Activated CD4-positive, CD25-positive, alpha-beta regulatory T cell treated with anti-CD3 and anti-CD28 coated beads, Interleukin-2, amount 50 U/mL, for 24 hours (primary cell): ENCODE results near the gene SRCIN1.
A peak's percentile ranks its signal among the peaks of the same experiment; 100 is the strongest.
"Not testable (repeated sequence)": the region's sequence is repeated elsewhere in the genome, so short reads cannot be mapped to it uniquely, and the experiment has no call there.

Experiments
- ATAC-seq, 2 donors: fragments of 150-1000 bp; cut with Tn5 transposase; one replicate each; pipeline ENCODE4 v1.10.0; 2021; ENCODE audit warnings: mild to moderate bottlenecking in 1 of 2, moderate library complexity in 1 of 2

SRCIN1 gene, protein sequence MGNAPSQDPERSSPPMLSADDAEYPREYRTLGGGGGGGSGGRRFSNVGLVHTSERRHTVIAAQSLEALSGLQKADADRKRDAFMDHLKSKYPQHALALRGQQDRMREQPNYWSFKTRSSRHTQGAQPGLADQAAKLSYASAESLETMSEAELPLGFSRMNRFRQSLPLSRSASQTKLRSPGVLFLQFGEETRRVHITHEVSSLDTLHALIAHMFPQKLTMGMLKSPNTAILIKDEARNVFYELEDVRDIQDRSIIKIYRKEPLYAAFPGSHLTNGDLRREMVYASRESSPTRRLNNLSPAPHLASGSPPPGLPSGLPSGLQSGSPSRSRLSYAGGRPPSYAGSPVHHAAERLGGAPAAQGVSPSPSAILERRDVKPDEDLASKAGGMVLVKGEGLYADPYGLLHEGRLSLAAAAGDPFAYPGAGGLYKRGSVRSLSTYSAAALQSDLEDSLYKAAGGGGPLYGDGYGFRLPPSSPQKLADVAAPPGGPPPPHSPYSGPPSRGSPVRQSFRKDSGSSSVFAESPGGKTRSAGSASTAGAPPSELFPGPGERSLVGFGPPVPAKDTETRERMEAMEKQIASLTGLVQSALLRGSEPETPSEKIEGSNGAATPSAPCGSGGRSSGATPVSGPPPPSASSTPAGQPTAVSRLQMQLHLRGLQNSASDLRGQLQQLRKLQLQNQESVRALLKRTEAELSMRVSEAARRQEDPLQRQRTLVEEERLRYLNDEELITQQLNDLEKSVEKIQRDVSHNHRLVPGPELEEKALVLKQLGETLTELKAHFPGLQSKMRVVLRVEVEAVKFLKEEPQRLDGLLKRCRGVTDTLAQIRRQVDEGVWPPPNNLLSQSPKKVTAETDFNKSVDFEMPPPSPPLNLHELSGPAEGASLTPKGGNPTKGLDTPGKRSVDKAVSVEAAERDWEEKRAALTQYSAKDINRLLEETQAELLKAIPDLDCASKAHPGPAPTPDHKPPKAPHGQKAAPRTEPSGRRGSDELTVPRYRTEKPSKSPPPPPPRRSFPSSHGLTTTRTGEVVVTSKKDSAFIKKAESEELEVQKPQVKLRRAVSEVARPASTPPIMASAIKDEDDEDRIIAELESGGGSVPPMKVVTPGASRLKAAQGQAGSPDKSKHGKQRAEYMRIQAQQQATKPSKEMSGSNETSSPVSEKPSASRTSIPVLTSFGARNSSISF

DNA sequence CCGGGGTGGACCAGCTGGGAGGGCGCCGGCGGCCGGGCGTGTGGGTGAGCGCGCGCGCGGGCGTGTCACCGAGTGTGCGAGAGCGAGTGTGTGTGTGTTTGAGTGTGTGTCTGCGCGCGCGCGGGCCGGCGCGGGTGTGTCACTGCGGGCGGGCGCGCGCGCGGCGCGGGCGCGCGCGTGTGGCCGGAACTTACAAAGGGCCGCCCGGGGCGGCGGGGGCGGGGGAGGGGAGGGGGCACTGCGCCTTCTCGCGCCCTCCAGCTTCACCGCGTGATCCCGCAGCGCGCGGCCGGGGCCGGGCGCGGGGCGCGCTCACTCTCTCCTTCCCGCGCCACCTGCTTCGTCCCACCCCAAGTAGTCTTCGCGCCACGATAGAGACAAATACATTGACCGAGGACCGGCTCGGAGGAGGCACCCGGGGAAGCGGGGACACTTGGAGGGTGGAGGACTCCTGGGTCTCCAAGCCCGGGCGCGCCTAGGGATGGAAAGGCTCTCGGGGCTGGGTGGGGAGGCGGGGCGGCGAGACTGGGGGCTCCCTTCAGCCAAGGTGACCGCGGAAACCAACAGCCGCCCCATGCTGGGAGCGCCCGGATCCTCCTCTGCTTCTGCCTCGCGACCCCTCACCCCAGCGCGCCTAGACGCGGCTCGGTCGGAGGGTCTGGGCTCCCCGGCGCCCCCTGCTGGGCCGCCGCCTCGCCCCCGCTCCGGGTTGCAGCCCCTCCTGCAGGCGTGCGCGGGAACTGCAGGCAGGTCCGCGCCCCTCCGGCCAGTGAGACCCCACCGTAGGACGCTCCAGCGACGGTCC lies at the start of gene SRCIN1:
TSS of gene SRCIN1 (minus strand) at position 112 of the 805 bp plus-strand sequence. CDS start 247 bp downstream, outside the sequence.
- peak; percentile 26 to 41 for ATAC-seq

DNA sequence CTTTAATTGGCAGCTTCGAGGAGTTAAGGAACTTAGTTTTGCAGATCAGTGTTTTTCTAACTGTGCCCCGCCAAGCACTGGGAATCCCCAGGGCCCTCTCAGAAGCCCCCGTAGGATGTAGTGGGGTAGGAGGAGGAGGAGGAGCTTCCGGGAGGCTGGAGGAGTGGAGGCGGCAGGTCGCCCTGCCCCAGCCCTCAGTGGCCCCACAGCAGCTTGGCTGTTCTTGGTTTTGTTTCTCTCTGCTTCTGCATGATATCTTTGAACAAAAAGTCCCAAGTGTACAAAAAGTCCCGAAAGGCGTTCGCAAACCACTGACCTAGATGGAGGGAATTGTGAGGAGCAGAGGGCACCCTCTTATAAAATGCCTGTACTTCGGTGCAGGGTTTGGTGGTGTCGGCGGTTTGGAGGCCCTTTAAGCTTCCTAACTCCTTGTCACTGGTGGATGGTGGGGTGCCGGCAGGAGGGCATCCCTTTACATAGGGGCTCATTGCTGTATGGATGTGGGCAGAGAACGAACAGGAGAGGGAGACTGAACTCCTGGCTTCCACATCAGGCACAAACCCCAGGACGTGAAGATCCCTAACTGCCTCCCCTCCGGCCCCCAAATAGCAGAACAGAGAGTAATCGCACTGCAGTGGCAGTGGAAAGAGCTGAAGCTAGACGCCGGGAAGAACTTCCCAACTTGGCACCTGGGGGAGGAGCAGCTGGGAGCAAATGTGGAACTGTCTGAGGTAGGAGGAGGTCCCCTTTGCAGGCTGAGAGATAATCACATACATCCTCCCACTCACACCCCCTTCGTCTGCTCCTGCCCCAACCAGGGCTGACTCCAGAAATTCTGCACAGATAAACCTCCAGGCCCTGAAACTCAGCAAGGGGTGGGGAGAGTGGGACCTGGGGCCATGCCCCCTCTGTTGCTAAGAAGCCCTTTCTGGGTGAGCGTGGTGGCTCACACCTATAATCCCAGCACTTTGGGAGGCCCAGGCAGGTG lies 49.0 kb upstream of the SRCIN1 start:
- ATAC-seq, result peak in 1 of 2 donors; percentile 60

DNA sequence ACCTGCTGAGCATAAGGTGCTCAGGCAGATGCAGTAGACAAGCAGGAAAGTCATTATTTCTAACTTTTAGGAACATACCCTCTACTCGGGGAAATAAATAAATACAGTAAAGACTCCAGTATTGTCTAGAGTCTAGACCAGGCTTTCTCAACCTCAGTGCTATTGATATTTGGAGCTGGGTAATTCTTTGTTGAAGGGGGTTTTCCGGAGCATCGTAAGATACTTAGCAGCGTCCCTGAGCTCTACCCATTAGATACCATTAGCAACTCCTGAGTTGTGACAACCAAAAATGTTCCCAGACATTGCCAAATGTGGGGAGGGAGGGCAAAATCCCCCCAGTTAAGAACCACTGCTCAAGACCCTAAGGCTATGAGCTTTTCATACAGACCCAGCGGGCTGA lies 47.9 kb upstream of the SRCIN1 start:
- ATAC-seq, result no peak

DNA sequence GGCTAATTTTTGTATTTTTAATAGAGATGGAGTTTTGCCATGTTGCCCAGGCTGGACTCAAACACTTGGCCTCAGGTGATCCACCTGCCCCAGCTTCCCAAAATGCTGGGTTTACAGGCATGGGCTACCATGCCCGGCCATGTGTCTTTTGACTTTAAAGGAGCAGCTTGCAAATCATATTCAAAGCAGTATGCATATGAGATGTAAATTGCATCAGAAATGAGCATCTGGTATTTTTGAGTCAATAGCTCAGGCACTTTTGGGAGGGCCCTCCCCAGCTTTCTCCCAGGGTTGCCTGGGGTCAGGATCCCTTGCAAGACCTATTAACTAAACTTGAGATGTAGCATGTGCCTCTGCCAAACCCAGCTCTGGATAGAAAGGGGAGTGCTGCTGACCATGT lies 47.5 kb upstream of the SRCIN1 start:
- no peak for ATAC-seq

DNA sequence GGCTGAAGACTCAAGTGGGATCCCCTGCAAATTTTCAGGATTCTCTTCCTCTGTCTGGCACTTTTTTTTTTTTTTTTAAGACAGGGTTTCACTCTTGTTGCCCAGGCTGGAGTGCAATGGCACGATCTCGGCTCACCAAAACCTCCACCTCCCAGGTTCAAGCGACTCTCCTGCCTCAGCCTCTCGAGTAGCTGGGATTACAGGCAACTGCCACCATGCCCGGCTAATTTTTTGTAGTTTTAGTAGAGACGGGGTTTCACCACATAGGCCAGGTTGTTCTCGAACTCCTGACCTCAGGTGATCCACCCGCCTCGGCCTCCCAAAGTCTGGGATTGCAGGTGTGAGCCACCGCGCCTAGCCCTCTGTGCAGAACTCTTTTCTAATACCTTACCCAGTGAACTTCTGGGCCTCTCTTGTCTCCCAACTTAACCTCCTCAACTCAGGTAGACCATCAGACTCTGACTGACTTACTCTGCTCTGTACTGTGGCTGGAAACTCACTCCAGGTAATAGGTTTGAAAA lies 45.0 kb upstream of the SRCIN1 start:
- not testable (repeated sequence) for ATAC-seq

DNA sequence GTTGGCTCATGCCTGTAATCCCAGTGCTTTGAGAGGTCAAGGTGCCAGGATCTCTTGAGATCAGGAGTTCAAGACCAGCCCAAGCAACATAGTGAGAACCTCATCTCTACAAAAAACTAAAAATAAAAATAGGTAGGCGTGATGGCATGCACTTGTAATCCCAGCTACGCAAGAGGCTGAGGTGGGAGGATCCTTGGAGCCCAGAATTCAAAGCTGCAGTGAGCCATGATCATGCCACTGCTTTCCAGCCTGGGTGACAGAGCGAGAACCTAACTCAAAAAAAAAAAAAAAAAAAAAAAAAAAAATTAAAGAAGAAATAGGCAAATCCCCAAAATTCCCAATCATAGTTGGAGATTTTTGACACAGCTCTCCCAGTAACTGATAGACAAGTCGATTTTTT lies 32.2 kb upstream of the SRCIN1 start:
- no peak for ATAC-seq

DNA sequence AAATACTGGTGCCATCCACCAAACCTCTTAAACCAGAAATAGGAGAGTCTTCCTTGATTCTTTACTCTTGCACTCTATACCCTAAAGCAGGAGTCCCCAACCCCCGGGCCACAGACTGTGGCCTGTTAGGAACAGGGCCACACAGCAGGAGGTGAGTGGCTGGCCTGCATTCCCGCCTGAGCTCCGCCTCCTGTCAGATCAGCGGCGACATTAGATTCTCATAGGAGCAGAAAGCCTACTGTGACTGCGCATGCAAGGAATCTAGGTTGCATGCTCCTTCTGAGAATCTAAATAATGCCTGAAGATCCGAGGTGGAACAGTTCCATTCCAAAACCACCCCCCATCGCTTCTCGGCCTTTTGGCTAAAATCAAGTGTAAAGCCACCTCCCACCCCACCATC lies 30.3 kb upstream of the SRCIN1 start:
- no peak for ATAC-seq

DNA sequence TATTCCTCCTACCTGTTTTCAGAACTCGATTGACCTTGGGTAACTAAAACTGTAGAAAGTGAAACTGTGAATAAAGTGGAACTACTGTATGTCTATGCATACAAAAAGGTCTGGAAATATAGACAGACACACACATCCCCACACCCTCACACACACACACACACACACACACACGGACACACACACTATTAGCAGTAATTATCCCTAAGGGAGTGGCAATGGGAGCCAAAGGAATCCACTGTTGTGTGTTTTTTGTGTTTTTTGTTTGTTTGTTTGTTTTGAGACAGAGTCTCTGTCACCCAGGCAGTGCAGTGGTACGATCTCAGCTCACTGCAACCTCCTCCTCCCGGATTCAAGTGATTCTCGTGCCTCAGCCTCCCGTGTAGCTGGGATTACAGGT lies 26.6 kb upstream of the SRCIN1 start:
- no peak for ATAC-seq

DNA sequence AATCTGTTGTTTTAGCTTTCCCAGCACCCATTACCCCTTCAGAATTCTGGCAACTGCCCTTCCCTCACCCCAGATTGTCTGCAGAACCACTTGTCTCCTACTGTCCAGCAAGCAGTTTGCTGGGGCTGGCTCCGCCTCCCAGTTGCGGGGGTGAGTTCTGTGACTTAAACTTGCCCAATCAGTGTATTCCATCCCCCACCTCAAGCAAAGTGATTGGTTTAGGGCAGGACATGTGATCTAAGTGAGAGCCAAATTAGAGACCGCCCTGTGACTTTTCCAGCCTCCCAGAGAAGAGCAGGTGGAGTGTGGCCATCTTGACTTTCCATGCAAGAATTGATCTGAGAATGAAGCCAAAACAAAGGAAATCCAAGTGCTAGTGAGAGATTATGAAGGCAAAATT lies 22.7 kb upstream of the SRCIN1 start:
- ATAC-seq, result no peak

DNA sequence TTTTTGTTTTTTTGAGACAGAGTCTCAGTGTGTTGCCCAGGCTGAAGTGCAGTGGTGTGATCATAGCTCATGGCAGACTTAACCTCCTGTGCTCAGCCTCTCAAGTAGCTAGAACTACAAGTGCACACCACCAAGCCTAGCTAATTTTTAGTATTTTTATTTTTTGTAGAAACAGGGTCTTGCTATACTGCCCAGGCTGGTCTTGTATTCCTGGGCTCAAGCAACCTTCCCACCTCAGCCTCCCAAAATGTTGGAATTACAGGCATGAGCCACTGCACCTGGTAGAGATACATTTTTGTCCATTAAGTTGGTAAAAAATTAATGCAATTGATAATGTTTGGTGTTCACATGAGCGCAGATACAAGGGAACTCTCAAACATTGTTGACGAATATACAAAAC lies 22.2 kb upstream of the SRCIN1 start:
- no peak for ATAC-seq

DNA sequence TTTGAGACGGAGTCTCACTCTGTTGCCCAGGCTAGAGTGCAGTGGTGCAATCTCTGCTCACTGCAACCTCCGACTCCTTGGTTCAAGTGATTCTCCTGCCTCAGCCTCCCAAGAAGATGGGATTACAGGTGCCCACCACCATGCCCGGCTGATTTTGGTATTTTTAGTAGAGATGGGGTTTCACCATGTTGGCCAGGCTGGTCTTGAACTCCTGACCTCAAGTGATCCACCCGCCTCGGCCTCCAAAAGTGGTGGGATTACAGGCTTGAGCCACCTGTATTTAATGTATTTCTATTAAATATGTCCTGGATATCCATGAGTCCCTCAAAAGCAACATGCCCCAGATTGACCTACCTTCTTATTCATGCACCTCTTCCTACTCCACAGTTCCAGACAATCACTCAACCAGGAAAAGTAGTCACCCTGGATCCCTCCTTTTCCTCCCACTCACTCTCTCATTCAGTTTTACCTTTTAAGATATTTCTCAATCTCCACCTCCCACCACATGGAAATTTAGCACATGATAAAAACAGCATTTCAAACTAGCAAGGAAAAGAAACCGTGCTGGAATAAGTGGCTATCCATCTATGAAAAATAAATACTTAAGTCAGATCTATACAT lies 21.0 kb upstream of the SRCIN1 start:
- ATAC-seq, result not testable (repeated sequence)

DNA sequence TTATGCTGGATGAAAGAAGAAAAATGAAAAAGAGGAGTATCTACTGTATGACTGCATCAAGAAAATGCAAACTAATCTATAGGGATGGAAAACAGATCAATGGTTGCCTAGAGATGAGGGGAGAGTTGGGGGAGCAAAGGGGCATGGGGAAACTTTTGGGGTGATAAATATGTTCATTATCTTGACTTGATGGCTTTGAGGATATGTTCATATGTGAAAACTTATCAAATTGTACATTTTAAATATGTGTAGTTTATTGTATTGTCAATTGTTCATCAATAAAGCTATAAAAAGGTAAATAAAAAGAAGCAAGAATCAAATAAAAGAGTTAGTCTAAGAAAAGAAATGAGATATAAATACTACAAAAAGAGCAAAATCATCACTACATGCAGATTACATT lies 19.7 kb upstream of the SRCIN1 start:
- ATAC-seq, result no peak

DNA sequence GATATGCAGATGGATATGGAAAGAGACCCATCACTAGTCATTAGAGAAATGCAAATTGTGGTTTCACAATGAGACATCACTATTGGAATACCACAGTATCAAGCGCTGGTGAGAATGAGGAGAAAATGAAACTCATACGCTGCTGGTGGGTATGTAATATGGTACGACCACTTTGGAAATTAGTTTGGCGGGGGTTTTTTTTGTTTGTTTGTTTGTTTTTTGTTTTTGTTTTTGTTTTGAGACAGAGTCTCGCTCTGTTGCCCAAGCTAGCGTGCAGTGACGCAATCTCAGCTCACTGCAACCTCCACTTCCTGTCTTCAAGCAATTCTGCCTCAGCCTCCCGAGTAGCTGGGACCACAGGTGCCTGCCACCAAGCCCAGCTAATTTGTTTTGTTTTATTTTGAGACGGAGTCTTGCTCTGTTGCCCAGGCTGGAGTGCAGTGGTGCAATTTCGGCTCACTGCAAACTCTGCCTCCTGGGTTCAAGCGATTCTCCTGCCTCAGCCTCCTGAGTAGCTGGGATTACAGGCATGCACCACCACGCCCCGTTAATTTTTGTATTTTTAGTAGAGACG lies 19.1 kb upstream of the SRCIN1 start:
- ATAC-seq, result peak; percentile 64 to 87

DNA sequence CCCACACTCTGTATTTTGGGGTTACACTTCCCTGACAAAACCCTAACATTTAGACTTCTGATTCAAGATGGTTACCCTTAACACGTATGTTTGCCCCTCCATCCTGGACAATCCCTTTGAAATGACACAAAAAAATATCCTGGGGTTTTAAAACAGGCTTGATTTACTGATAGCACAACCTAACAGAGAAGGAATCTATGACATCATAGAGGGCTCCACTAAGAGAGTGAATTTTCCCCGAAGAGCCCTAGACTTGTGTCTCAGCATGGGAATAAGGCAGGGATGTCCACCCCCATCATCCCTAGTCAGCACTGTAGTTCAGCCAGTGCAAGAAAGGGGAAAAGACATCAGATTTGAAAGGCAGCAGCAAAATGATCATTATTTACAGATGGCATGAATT lies 15.8 kb upstream of the SRCIN1 start:
- no peak for ATAC-seq

DNA sequence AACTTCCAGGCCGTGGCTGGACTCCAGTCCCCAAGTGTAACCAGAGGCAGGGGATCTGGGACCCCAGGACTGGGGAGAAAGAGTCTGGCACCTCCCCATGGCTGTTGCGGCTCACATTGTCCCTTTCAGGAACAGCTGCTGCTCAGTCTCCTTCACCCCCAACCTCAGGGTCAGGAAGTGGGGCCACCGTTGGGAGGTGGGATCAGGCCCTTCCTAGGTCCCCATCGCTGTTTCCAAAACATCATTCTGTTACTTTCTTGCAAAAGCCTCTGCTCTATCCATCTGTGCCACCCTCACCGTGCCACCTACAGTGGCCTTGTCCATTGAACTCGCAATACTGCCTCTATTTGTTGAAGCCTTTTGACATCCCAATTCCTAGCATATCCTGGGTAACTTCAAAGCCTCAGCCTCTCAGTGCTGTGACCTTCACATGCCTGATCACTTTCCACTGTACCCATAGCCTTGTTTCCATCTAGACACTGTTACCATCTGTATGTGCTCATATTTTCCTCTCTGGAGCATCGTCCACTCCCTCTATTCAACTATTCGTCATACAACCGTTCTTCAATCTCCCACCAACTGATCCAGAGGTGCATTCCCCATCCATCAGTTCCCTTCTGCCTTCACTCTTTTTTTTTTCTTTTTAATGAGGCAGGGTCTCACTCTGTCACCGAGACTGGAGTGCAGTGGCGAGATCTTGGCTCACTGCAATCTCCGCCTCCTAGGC lies 15.0 kb upstream of the SRCIN1 start:
- ATAC-seq, result no peak

DNA sequence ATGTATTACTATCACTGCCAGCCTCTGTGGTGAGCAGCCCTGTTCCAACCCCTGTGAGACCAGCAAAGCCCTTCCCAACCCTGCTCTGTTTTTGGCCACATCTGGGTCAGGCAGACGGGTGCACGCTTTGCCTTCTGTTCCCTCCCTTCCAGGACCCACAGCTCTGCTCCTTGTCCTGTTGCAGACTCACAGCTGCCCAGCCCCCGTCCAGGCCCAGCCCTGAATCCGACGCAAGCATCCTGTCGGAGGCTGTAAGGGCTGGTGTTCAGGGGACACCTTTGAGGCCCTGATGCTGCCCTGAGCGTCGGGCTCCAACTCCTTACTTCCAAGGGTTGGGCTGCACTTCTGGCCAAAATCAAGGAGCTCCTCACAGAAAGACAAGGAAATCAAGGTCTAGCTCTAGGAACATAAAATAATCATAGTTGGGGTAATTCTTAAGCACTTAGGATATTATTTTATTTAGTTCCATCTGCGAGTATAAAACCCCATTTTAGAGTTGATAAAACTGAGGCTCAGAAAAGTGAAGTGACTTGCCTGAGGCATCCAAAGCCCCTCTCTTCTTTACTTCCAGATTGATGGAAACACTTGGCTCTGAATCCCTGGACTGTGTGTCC lies 14.3 kb upstream of the SRCIN1 start:
- no peak for ATAC-seq

DNA sequence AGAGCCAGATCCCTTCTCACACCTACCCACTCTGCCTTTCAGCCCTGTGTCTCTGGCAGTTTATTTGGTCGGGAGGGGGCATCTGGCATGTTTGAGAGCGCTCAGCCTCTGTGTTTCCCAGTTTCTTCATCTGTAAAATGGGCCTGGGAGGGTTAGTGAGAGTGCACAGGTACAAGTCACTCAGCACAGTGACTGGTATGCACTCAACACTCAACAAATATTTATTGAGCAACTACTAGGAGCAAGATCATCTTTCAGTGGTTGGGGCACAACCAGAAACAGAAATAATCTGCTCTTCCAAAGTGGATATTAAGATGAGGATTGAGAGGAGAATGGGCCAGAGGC lies 13.7 kb upstream of the SRCIN1 start:
- no peak for ATAC-seq

DNA sequence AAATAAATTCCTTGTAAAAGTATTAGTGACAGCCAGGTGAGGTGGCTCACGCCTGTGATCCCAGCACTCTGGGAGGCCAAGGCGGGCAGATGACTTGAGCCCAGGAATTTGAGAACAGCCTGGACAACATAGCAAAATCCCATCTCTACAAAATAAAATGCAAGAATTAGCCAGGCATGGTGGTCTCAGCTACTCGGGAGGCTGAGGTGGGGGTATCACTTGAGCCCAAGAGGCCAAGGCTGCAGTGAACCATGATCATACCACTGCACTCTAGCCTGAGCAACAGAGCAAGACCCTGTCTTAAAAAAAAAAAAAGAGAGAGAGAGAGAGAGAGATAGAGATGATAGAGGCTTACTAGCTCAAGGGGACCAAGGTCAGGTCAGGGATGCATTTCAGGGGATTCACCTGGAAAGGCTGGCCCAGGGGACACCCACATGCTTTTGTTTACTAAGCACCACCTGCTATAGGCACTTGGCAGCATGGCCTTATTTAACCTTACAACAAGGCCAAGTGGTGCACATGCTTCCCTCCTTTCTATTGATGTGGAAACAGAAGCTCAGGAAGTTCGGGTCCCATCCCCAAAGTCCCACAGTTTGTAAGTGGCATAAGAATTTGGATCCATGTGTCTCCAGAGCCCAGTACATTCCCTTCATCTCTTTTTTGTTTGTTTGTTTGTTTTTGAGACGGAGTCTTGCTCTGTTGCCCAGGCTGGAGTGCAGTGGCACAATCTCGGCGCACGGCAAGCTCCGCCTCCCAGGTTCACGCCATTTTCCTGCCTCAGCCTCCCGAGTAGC lies 12.4 kb upstream of the SRCIN1 start:
- no peak for ATAC-seq
